C1 segment of cervical spinal cord (tissue), 14 donors: ENCODE measurements around the gene OLFML3.
"Not testable (repeated sequence)": the region's sequence is repeated elsewhere in the genome, so short reads cannot be mapped to it uniquely, and the experiment has no call there.

Experiments used
- DNase-seq, 14 donors: peaks; one replicate each; lab custom pipeline; 2025; lab: John Stamatoyannopoulos, UW

OLFML3 gene

GRCh38 chr1:113978863-113979702, at the start of gene OLFML3:
OLFML3 (plus strand) TSS chr1:113979474; CDS start chr1:113979517, 43 bp downstream.
- peak in 12 of 14 donors; percentile 30 to 70 (median 49) for DNase-seq

GRCh38 chr1:113929750-113930498, 49.4 kb upstream of the OLFML3 start:
- DNase-seq = peak in 8 of 14 donors; percentile 55 to 84 (median 68)

- peak in 3 of 14 donors; percentile 21 to 52 (median 34) for DNase-seq
Observed at GRCh38 chr1:113930499-113931161, 48.6 kb upstream of the OLFML3 start.

GRCh38 chr1:113931451-113931851, 47.8 kb upstream of the OLFML3 start:
- no peak for DNase-seq

- no peak for DNase-seq
Observed at GRCh38 chr1:113934006-113934405, 45.3 kb upstream of the OLFML3 start.

- no peak for DNase-seq
Observed at GRCh38 chr1:113934511-113935055, 44.7 kb upstream of the OLFML3 start.

- no peak for DNase-seq
Observed at GRCh38 chr1:113935176-113935575, 44.1 kb upstream of the OLFML3 start.

GRCh38 chr1:113935970-113936369, 43.3 kb upstream of the OLFML3 start:
- DNase-seq = no peak

- DNase-seq = no peak
Observed at GRCh38 chr1:113937146-113937545, 42.1 kb upstream of the OLFML3 start.

GRCh38 chr1:113938192-113938591, 41.1 kb upstream of the OLFML3 start:
- DNase-seq = no peak

GRCh38 chr1:113940365-113941244, 38.7 kb upstream of the OLFML3 start:
- peak in 1 of 14 donors; percentile 74 for DNase-seq

GRCh38 chr1:113941245-113941559, 38.1 kb upstream of the OLFML3 start:
- peak in 1 of 14 donors; percentile 47 for DNase-seq

- DNase-seq = no peak
Observed at GRCh38 chr1:113942527-113942926, 36.7 kb upstream of the OLFML3 start.

GRCh38 chr1:113943028-113943811, 36.1 kb upstream of the OLFML3 start:
- no peak for DNase-seq

GRCh38 chr1:113945329-113945728, 33.9 kb upstream of the OLFML3 start:
- DNase-seq = no peak

- no peak for DNase-seq
Observed at GRCh38 chr1:113946112-113946511, 33.2 kb upstream of the OLFML3 start.

- peak in 1 of 14 donors; percentile 21 for DNase-seq
Observed at GRCh38 chr1:113946678-113947387, 32.4 kb upstream of the OLFML3 start.

GRCh38 chr1:113947388-113948107, 31.7 kb upstream of the OLFML3 start:
- no peak for DNase-seq

GRCh38 chr1:113948151-113948550, 31.1 kb upstream of the OLFML3 start:
- DNase-seq = not testable (repeated sequence)
